GM19455 (cell line): ENCODE measurements around the gene PPP1R1A.

Experiments
- ATAC-seq: cut with Tn5 transposase; IDR thresholded peaks from one replicate; pipeline ENCODE4 v1.9.1; 2021; ENCODE audit not compliant: unreplicated experiment

The PPP1R1A gene

GRCh38 chr12:54588110-54588889 is at the start of gene PPP1R1A:
Gene PPP1R1A, minus strand, starts transcription at chr12:54588659. Its CDS starts 171 bp downstream, at chr12:54588488.
- no peak for ATAC-seq

GRCh38 chr12:54634795-54635194 is 46.3 kb upstream of the PPP1R1A start, which contains the start of gene LACRT:
Gene LACRT, minus strand, starts transcription at chr12:54634895. Its CDS starts 54 bp downstream, at chr12:54634841.
- ATAC-seq: no peak

GRCh38 chr12:54631988-54632728 is 43.7 kb upstream of the PPP1R1A start:
- no peak for ATAC-seq

- no peak for ATAC-seq
These were observed 43.1 kb upstream of the PPP1R1A start for GRCh38 chr12:54631551-54631950.

- no peak for ATAC-seq
These were observed 41.5 kb upstream of the PPP1R1A start for GRCh38 chr12:54629925-54630324.

- no peak for ATAC-seq
These were observed 39.9 kb upstream of the PPP1R1A start for GRCh38 chr12:54628186-54628846.

GRCh38 chr12:54627304-54627703 is 38.8 kb upstream of the PPP1R1A start:
- ATAC-seq: no peak

GRCh38 chr12:54625598-54625997 is 37.1 kb upstream of the PPP1R1A start:
- no peak for ATAC-seq

- ATAC-seq: no peak
These were observed 36.1 kb upstream of the PPP1R1A start for GRCh38 chr12:54624315-54625279.

- no peak for ATAC-seq
These were observed 34.2 kb upstream of the PPP1R1A start for GRCh38 chr12:54622463-54623183.

GRCh38 chr12:54616933-54617680 is 28.6 kb upstream of the PPP1R1A start:
- no peak for ATAC-seq

GRCh38 chr12:54612225-54612750 is 23.8 kb upstream of the PPP1R1A start:
- ATAC-seq: no peak

- ATAC-seq: no peak
These were observed 23.3 kb upstream of the PPP1R1A start for GRCh38 chr12:54611715-54612149.

GRCh38 chr12:54608769-54609168 is 20.3 kb upstream of the PPP1R1A start:
- ATAC-seq: no peak

- no peak for ATAC-seq
These were observed 19.7 kb upstream of the PPP1R1A start for GRCh38 chr12:54608156-54608555.

GRCh38 chr12:54606556-54606955 is 18.1 kb upstream of the PPP1R1A start:
- no peak for ATAC-seq

GRCh38 chr12:54605138-54605970 is 16.9 kb upstream of the PPP1R1A start:
- ATAC-seq: no peak

- no peak for ATAC-seq
These were observed 16.0 kb upstream of the PPP1R1A start for GRCh38 chr12:54604436-54604835.
